Measurements from ENCODE around the gene DCTPP1. TPM values are rescaled to one million over a fixed set of nuclear protein-coding genes. Genes with fewer than 3 reads are reported as not detected.

Gene DCTPP1
- total RNA-seq, 1 experiment from 2014 or later, result 109 TPM

GRCh38 chr16:30458561-30459394 lies 28.9 kb upstream of the DCTPP1 start:
- H3K9me2 ChIP-seq (ENCODE audit: insufficient read depth), result no peaks in the 10 kb centered on the region
- H3K4me2 ChIP-seq, result no peak overlapping the region
- intact Hi-C loops (cut with micrococcal nuclease; ENCODE audit: unreplicated experiment), result no loop called here
- no peak for DNase-seq
- H3K79me2 ChIP-seq (ENCODE audit: low read depth), result no peaks in the 10 kb centered on the region
- no peaks in the 10 kb centered on the region for H4K20me1 ChIP-seq (ENCODE audit: insufficient read depth)
- POLR2A ChIA-PET (ENCODE audit: unreplicated experiment), result interaction anchor here (0.6 kb wide), 2 partner anchors 23 to 113 kb away, joined by 4 to 8 read pairs; partner anchors contain the start of gene ZNF688
- no peaks in the 10 kb centered on the region for H3K27me3 ChIP-seq (ENCODE audit: insufficient read depth, low read depth)
- no peak for TF ChIP-seq EZH2 (IDR thresholded peaks at IDR 0.05; ENCODE audit: low read depth)
- no peak for TF ChIP-seq CTCF (conservative IDR thresholded peaks at IDR 0.05)
- no peaks in the 10 kb centered on the region for H3F3A ChIP-seq (ENCODE audit: insufficient read depth, low read depth)
- no peaks in the 10 kb centered on the region for H3K36me3 ChIP-seq (ENCODE audit: low read depth)
- no peaks in the 10 kb centered on the region for H3K4me1 ChIP-seq (replicated peaks; ENCODE audit: insufficient read depth)
- H3K4me3 ChIP-seq, result no peak overlapping the region
- no peak overlapping the region for H2AFZ ChIP-seq
- H3K9me3 ChIP-seq (ENCODE audit: insufficient read depth, low read depth), result no peaks in the 10 kb centered on the region
- BruUV-seq (replicated peaks), result no TSS peak
- CTCF ChIA-PET, result no interaction called here
- no peak overlapping the region for H3K27ac ChIP-seq

GRCh38 chr16:30457743-30458560 lies 28.1 kb upstream of the DCTPP1 start:
- CTCF ChIA-PET, result interaction anchor here (0.6 kb wide), 1 partner anchor 394 kb away, joined by 3 read pairs; no protein-coding TSS in a partner anchor
- no TSS peak for BruUV-seq (replicated peaks)

More at GRCh38 chr16:30457743-30458560, 28.1 kb upstream of the DCTPP1 start:
- Histone ChIP-seq H2AFZ (no peak overlapping the region), H3K36me3 (ENCODE audit: low read depth) (no peaks in the 10 kb centered on the region), H3K4me3 (no peak overlapping the region), H3K79me2 (ENCODE audit: low read depth) (no peaks in the 10 kb centered on the region), H3K9me2 (ENCODE audit: insufficient read depth) (no peaks in the 10 kb centered on the region), H3F3A (ENCODE audit: insufficient read depth, low read depth) (no peaks in the 10 kb centered on the region), H3K27me3 (ENCODE audit: insufficient read depth, low read depth) (no peaks in the 10 kb centered on the region), H3K4me2 (no peak overlapping the region), H4K20me1 (ENCODE audit: insufficient read depth) (no peaks in the 10 kb centered on the region), H3K4me1 (replicated peaks; ENCODE audit: insufficient read depth) (no peaks in the 10 kb centered on the region), H3K9me3 (ENCODE audit: insufficient read depth, low read depth) (no peaks in the 10 kb centered on the region), H3K27ac (no peak overlapping the region)
- POLR2A ChIA-PET (ENCODE audit: unreplicated experiment), result interaction anchor here (0.6 to 0.7 kb wide), 4 partner anchors 23 to 1328 kb away, joined by 3 to 8 read pairs (median 4); no protein-coding TSS in a partner anchor
- no peak for TF ChIP-seq EZH2 (IDR thresholded peaks at IDR 0.05; ENCODE audit: low read depth)
- TF ChIP-seq CTCF (conservative IDR thresholded peaks at IDR 0.05), result no peak
- DNase-seq, result no peak
- intact Hi-C loops (cut with micrococcal nuclease; ENCODE audit: unreplicated experiment), result no loop called here

Data from PC-9 (cell line).